OCI-M2 (cell line): Measurements from ENCODE around the gene CLCNKA.
"Not testable (repeated sequence)": the region's sequence is repeated elsewhere in the genome, so short reads cannot be mapped to it uniquely, and the experiment has no call there.

ENCODE experiments used
- DNase-seq: peaks from one replicate; lab custom pipeline; 2025; ENCODE audit not compliant: unreplicated experiment; lab: John Stamatoyannopoulos, UW

The CLCNKA gene

DNA sequence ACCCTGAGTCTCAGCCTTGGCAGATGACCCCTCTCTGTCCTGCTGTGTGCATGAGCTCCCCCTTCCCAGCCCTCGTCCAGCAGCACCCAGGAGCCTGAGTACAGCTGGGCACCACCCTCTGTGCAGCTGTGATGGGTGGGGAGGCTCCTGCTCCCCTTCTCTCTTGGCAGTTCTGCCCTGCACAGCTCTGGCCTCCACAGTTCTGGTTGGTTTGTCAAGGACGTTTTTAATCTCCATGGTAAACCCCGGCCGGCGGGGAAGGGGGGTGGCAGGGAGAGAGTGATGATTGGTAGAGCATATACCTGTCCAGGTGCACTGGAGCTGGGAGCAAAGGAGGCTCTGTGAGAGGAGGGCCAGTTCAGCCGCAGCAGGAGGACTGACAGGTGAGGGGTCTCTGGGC, at the start of gene CLCNKA:
Gene CLCNKA (plus strand): TSS at position 356 of the 400 bp plus-strand sequence. CDS start 584 bp downstream, outside the sequence.
- DNase-seq, result no peak

GRCh38 chr1:15972409-15972808, 49.4 kb upstream of the CLCNKA start:
- no peak for DNase-seq

GRCh38 chr1:15973772-15974171, 48.1 kb upstream of the CLCNKA start:
- no peak for DNase-seq

- no peak for DNase-seq
Measured at GRCh38 chr1:15974855-15975254, 47.0 kb upstream of the CLCNKA start.

GRCh38 chr1:15975358-15975804, 46.5 kb upstream of the CLCNKA start:
- DNase-seq, result no peak

- peak; percentile 25 for DNase-seq
Measured at GRCh38 chr1:15975805-15976680, 45.8 kb upstream of the CLCNKA start, which contains the start of gene ZBTB17. ZBTB17 (minus strand) TSS chr1:15976101; CDS start chr1:15948495, 27,606 bp downstream.

GRCh38 chr1:15977947-15978346, 43.9 kb upstream of the CLCNKA start:
- not testable (repeated sequence) for DNase-seq

DNA sequence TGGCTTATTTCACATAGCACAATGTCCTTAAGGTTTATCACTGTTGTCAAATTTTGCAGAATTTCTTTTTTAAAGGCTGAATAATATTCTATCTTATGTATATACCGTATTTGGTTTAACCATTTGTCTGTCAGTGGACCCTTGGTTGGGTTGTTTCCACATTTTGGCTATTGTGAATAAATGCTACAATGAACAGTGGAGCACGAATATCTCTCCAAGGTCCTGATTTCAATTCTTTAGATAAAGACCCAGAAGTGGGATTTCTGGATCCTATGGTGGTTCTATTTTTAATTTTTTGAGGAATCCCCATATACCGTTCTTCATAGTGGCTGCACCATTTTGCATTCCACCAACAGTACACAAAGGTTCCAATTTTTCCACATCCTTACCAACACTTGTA, 40.2 kb upstream of the CLCNKA start:
- DNase-seq, result no peak

- no peak for DNase-seq
Measured at GRCh38 chr1:15983275-15983674, 38.6 kb upstream of the CLCNKA start.

GRCh38 chr1:15985611-15986297, 36.1 kb upstream of the CLCNKA start:
- no peak for DNase-seq

GRCh38 chr1:15988856-15989736, 32.7 kb upstream of the CLCNKA start:
- DNase-seq, result no peak

DNA sequence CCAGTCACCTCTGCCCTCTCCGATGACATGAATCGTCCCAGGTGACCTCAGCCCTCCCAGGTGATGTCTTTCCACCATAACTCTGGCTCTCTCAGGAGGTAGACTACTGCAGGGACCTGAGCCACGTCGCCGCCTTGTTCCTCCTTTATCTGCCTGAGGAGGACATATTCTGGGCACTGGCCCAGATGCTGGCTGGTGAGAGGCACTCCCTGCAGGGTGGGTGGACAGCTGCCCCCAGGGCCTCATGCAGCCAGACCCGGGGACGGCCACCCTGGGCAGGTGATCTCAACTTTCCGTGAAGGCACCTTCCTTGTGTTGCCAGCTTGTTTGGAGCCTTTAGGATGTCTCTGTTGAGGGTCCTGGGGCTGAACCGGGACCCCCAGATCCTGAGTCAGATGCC, 32.1 kb upstream of the CLCNKA start:
- DNase-seq, result no peak

- DNase-seq, result no peak
Measured at GRCh38 chr1:15991427-15992186, 30.2 kb upstream of the CLCNKA start.

DNA sequence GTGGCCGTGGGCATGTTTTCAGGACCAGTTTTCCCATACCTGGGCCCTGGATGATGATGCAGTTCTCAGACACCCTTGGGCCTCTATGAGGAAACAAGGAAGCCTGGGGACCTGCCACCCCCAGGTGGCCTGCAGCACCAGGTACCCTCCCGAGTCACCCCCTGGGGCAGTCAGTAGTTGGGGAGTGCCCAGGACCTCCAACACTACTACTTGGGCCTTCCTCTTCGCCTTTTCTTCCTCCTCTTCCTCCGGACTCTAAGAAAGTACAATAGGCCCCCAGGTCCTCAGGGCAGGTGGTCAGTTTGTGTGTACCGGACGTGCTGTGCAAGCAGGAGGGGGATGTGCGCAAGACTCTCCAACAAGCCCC, 29.7 kb upstream of the CLCNKA start:
- DNase-seq, result no peak

DNA sequence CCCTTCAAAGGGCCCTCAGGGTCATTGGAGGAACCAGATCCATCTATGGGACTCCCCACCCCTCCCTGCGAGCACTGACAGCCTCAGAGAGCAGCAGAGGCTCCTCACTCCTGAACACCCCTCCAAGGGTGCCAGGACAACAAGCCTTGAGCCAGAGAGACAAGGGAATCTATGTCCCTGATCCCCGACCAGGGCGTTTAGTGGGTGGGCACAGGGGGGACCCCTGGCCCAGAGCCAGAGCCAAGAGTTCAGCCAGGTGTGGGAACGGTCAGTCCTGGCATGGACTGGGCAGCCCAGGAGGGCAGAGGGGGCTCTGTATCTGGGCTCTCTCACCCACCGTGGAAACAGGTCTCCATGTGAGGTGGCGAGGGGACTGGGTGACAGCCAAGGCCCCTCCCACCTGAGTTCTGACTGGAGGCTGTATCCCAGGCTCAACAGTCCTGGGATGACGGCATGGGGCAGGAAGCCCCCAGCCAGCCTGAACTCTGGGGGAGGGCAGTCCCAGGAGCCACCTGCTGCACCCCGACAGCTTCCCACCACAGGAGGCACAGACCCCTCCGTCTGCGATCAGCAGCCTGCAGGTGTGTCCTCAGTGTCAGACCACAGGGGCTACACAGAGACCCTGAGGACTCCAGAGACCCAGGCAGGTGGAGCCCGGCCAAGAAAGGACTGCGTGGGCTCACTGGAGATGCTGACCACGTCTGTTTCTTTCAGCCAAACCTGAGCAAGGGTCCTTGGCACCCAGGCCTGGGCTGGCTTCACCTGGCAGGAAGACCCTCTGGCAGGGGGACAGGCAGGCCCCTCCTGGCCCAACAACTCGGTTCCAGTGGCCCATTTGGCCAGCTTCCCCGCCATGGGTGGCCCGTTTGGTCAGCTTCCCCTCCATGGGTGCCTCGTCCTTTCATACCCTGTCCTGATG, 29.0 kb upstream of the CLCNKA start:
- no peak for DNase-seq

GRCh38 chr1:15993666-15994065, 28.2 kb upstream of the CLCNKA start:
- no peak for DNase-seq

GRCh38 chr1:15994081-15994480, 27.8 kb upstream of the CLCNKA start:
- DNase-seq, result no peak

DNA sequence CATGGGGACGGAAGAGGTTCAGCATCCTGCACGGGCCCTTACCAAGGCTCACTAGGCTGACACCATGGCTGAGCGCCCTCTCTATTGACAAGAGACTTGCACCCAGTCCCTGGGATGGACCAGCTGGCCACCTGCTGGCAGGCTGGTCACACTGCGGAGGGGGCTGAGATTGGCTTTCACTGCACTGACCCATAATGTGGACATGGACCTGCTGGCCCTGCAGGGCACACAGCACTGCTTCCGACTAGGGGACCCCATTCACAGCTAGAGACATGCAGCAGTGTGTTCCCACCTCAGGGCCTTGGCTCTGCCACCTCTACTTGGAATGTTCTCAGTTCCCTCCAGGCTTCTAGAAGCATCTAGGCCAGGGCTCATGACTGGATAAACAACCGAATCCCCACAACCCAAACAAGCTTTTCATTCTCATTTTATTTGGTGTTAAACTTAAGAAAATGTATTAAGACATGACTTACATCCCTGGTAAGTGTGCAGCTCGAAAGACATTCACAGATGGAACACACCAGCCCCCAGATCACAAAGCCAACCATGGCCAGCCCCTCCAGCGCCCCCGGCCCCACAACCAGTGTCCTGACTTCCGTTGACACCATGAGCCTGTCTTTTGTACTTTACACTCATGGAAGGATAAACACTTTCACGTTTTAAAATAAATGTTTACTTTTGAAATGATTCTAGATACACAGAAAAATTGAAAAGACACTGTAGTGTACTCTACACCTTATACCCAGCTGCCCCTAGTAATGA, 27.1 kb upstream of the CLCNKA start:
- no peak for DNase-seq
